ENCODE measurements around the gene COL24A1. TPM values are rescaled to one million over a fixed set of nuclear protein-coding genes. Genes with fewer than 3 reads are reported as not detected.

Gene COL24A1
- total and polyA plus RNA-seq, 7 donors, result 0.03 to 1.3 (median 0.13) TPM

GRCh38 chr1:86151427-86151826 is 5.1 kb downstream of the COL24A1 start:
- intact Hi-C loops (cut with DNase I), result loop anchor here in 1 of 2 donors (10.0 kb wide), 2 partner anchors 93 to 203 kb away; no protein-coding TSS in a partner anchor
- Histone ChIP-seq H3K27me3 (ENCODE audit: insufficient read depth in 3 of 3, low read length in 2 of 3) (no peaks in the 10 kb centered on the region), H3K9me3 (no peaks in the 10 kb centered on the region), H3K4me3 (no peak overlapping the region), H3K4me1 (no peaks in the 10 kb centered on the region), H3K27ac (no peak overlapping the region), H3K36me3 (ENCODE audit: insufficient read depth in 1 of 2, low read depth in 1 of 2) (no peaks in the 10 kb centered on the region)
- 71 to 76% (median 73%) methylated on average over 2 of the region's 2 CpGs for WGBS, 3 donors
- ATAC-seq (no peak), DNase-seq (no peak)
- no peak for TF ChIP-seq CTCF (IDR thresholded peaks at IDR 0.05)

- no peak for TF ChIP-seq CTCF (IDR thresholded peaks at IDR 0.05)
- no peaks in the 10 kb centered on the region for H3K9me3 ChIP-seq
- H3K4me3 ChIP-seq, result no peak overlapping the region
- no peaks in the 10 kb centered on the region for H3K27me3 ChIP-seq (ENCODE audit: insufficient read depth in 3 of 3, low read length in 2 of 3)
- H3K36me3 ChIP-seq (ENCODE audit: insufficient read depth in 1 of 2, low read depth in 1 of 2), result no peaks in the 10 kb centered on the region
- no peak for DNase-seq
- intact Hi-C loops (cut with DNase I), result loop anchor here in 1 of 2 donors (10.0 kb wide), 2 partner anchors 94 to 204 kb away; no protein-coding TSS in a partner anchor
- H3K27ac ChIP-seq, result no peak overlapping the region
- no peak for ATAC-seq
- H3K4me1 ChIP-seq, result no peaks in the 10 kb centered on the region
These were observed 6.0 kb downstream of the COL24A1 start for GRCh38 chr1:86150553-86151055.

GRCh38 chr1:86149591-86149990 is 7.0 kb downstream of the COL24A1 start:
- Histone ChIP-seq H3K27ac (no peak overlapping the region), H3K4me1 (no peaks in the 10 kb centered on the region), H3K4me3 (no peak overlapping the region), H3K9me3 (no peaks in the 10 kb centered on the region), H3K36me3 (ENCODE audit: insufficient read depth in 1 of 2, low read depth in 1 of 2) (no peaks in the 10 kb centered on the region), H3K27me3 (ENCODE audit: insufficient read depth in 3 of 3, low read length in 2 of 3) (no peaks in the 10 kb centered on the region)
- intact Hi-C loops (cut with DNase I), result no loop called here
- ATAC-seq, result no peak
- no peak for TF ChIP-seq CTCF (IDR thresholded peaks at IDR 0.05)
- DNase-seq, result no peak
- WGBS, 3 donors, result 0 to 96% (median 96%) methylated on average over 1 of the region's 1 CpG

GRCh38 chr1:86147755-86148154 is 8.8 kb downstream of the COL24A1 start:
- Histone ChIP-seq H3K27me3 (ENCODE audit: insufficient read depth in 3 of 3, low read length in 2 of 3) (no peaks in the 10 kb centered on the region), H3K4me1 (no peaks in the 10 kb centered on the region), H3K4me3 (no peak overlapping the region), H3K27ac (no peak overlapping the region), H3K36me3 (ENCODE audit: insufficient read depth in 1 of 2, low read depth in 1 of 2) (no peaks in the 10 kb centered on the region), H3K9me3 (no peaks in the 10 kb centered on the region)
- no peak for TF ChIP-seq CTCF (IDR thresholded peaks at IDR 0.05)
- 86 to 93% (median 92%) methylated on average over 2 of the region's 2 CpGs for WGBS, 3 donors
- DNase-seq (no peak), ATAC-seq (no peak)
- intact Hi-C loops (cut with DNase I), result no loop called here

- H3K4me3 ChIP-seq, result no peak overlapping the region
- TF ChIP-seq CTCF (IDR thresholded peaks at IDR 0.05), result peak; percentile 14
- intact Hi-C loops (cut with DNase I), result no loop called here
- 78 to 87% (median 83%) methylated on average over 2 of the region's 2 CpGs for WGBS, 3 donors
- no peaks in the 10 kb centered on the region for H3K4me1 ChIP-seq
- H3K27ac ChIP-seq, result no peak overlapping the region
- no peaks in the 10 kb centered on the region for H3K9me3 ChIP-seq
- DNase-seq, result no peak
- H3K36me3 ChIP-seq (ENCODE audit: insufficient read depth in 1 of 2, low read depth in 1 of 2), result no peaks in the 10 kb centered on the region
- H3K27me3 ChIP-seq (ENCODE audit: insufficient read depth in 3 of 3, low read length in 2 of 3), result no peaks in the 10 kb centered on the region
- no peak for ATAC-seq
These were observed 10.0 kb downstream of the COL24A1 start for GRCh38 chr1:86146566-86146965.

Data from psoas muscle (tissue), 8 donors.